Panc1 (cell line): ENCODE measurements around the gene BEGAIN. TPM values are rescaled to one million over a fixed set of nuclear protein-coding genes. Genes with fewer than 3 reads are reported as not detected.
A peak's percentile ranks its signal among the peaks of the same experiment; 100 is the strongest.

Source experiments
- ATAC-seq: fragments of 200-7000 bp; cut with Tn5 transposase; 2 replicates; pipeline ENCODE4 v1.9.1; 2020; ENCODE audit warnings: mild to moderate bottlenecking, moderate library complexity
- BruUV-seq: library from RNA; stranded (reverse); fragments of 400-500 nt; replicated peaks from 2 replicates; lab custom pipeline; 2021; lab: Mats Ljungman, UMichigan
- CTCF ChIA-PET: fragments of 300-600 bp; sonication (Branson Sonifier 250); formaldehyde crosslinking; loops from one replicate; lab custom pipeline; 2022; ENCODE audit warnings: antibody characterized with exemption; lab: Charles Lee
- POLR2A ChIA-PET: fragments of 300-600 bp; sonication (Branson Sonifier 250); formaldehyde crosslinking; loops from one replicate; lab custom pipeline; 2022; ENCODE audit warnings: antibody characterized with exemption; lab: Charles Lee
- DNase-seq: peaks from one replicate; pipeline ENCODE4 v3.0.0-alpha.2; 2010; ENCODE audit warnings: low read depth, low spot score
- H3K27ac ChIP-seq: 2 replicates; pipeline ENCODE4 v1.5.1; 2011; ENCODE audit warnings: mild to moderate bottlenecking, low read length, inconsistent platforms
- H3K27me3 ChIP-seq: fragments of 200-500 bp; sonication (Bioruptor generic); 2 replicates; pipeline ENCODE4 v1.6.0; 2014; ENCODE audit warnings: low read length, inconsistent platforms; ENCODE audit not compliant: control insufficient read depth, insufficient read depth
- H3K36me3 ChIP-seq: fragments of 200-500 bp; sonication (Bioruptor generic); 2 replicates; pipeline ENCODE4 v1.5.1; 2014; ENCODE audit warnings: inconsistent platforms, mild to moderate bottlenecking, low read length, moderate library complexity; ENCODE audit not compliant: control insufficient read depth, insufficient read depth
- H3K4me1 ChIP-seq: 2 replicates; pipeline ENCODE4 v1.5.1; 2011; ENCODE audit warnings: inconsistent platforms, mild to moderate bottlenecking, low read length, moderate library complexity; ENCODE audit not compliant: control insufficient read depth, insufficient read depth
- H3K4me3 ChIP-seq, 2 experiments: 2 replicates each; pipeline ENCODE4 v1.5.1; 2011 to 2012; ENCODE audit warnings: low read depth in 2 of 2, low read length in 2 of 2, mild to moderate bottlenecking in 2 of 2, inconsistent platforms in 1 of 2, moderate library complexity in 1 of 2
- H3K9me3 ChIP-seq: fragments of 200-500 bp; sonication (Bioruptor generic); 2 replicates; pipeline ENCODE4 v1.5.1; 2014; ENCODE audit warnings: low read depth, mild to moderate bottlenecking, inconsistent platforms, low read length, moderate library complexity; ENCODE audit not compliant: control insufficient read depth, insufficient read depth
- POLR2AphosphoS5 ChIP-seq: IDR thresholded peaks from 2 replicates; pipeline ENCODE4 v1.6.1; 2012; ENCODE audit warnings: mild to moderate bottlenecking, low read depth, low read length, moderate library complexity
- SIN3A ChIP-seq: IDR thresholded peaks from 2 replicates; pipeline ENCODE4 v1.6.1; 2012; ENCODE audit warnings: low read depth, mild to moderate bottlenecking, low read length, moderate library complexity, borderline replicate concordance; ENCODE audit not compliant: insufficient read depth
- TCF7L2 ChIP-seq: IDR thresholded peaks from 2 replicates; pipeline ENCODE4 v1.6.1; 2011; ENCODE audit warnings: mild to moderate bottlenecking, low read depth, low read length, inconsistent platforms
- in situ Hi-C: cut with HindIII; loops from 2 replicates; pipeline ENCODE4 v1.10.0; 2016; ENCODE audit warnings: low sequenced_read_pairs, low pct_unique_long_range_greater_than_20kb
- intact Hi-C: fragments of 100-400 bp; cut with micrococcal nuclease; formaldehyde crosslinking; loops from one replicate; pipeline ENCODE4 v1.10.0; 2022; ENCODE audit not compliant: unreplicated experiment
- total RNA-seq: library from RNA; stranded (reverse); gene quantifications from one replicate; pipeline ENCODE4 v1.2.1, GENCODE V29; 2021; ENCODE audit not compliant: unreplicated experiment
- TF ChIP-seq, protein P1 (sequence below), 2 experiments: IDR thresholded peaks; 2 replicates each; pipeline ENCODE4 v1.6.1; 2011 to 2012; ENCODE audit warnings: low read depth in 2 of 2, control low read depth in 1 of 2, low read length in 1 of 2, mild to moderate bottlenecking in 1 of 2, moderate library complexity in 1 of 2; ENCODE audit not compliant: insufficient read depth in 1 of 2
- TF ChIP-seq, protein P2 (sequence below): fragments of 450-650 bp; IDR thresholded peaks from 2 replicates; pipeline ENCODE4 v1.5.1; 2017; ENCODE audit warnings: mild to moderate bottlenecking

The BEGAIN gene
- total RNA-seq, 1 experiment from 2014 or later = 26.5 TPM

DNA sequence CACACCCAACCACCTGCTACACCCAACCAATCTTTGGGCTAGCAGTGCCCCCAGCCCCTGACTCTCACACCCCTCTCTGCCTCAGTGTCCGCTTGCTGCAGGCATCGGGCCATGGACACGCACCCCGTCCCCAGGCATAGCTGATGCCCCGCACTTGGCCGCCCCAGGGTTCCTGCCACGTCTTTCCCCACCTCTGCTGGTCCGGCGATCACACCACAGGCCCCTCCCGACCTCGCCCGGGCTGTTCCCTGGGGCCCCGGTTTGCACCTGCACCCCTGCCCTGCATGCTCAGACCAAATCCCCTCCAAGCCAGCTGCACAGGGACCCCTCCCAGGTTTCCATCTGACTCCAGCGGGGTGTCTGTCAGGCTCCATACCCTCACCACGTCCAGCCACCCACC is 38.3 kb downstream of the BEGAIN start:
- TF ChIP-seq SIN3A (no peak), TCF7L2 (no peak), POLR2AphosphoS5 (no peak)
- TF ChIP-seq, protein P1, sequence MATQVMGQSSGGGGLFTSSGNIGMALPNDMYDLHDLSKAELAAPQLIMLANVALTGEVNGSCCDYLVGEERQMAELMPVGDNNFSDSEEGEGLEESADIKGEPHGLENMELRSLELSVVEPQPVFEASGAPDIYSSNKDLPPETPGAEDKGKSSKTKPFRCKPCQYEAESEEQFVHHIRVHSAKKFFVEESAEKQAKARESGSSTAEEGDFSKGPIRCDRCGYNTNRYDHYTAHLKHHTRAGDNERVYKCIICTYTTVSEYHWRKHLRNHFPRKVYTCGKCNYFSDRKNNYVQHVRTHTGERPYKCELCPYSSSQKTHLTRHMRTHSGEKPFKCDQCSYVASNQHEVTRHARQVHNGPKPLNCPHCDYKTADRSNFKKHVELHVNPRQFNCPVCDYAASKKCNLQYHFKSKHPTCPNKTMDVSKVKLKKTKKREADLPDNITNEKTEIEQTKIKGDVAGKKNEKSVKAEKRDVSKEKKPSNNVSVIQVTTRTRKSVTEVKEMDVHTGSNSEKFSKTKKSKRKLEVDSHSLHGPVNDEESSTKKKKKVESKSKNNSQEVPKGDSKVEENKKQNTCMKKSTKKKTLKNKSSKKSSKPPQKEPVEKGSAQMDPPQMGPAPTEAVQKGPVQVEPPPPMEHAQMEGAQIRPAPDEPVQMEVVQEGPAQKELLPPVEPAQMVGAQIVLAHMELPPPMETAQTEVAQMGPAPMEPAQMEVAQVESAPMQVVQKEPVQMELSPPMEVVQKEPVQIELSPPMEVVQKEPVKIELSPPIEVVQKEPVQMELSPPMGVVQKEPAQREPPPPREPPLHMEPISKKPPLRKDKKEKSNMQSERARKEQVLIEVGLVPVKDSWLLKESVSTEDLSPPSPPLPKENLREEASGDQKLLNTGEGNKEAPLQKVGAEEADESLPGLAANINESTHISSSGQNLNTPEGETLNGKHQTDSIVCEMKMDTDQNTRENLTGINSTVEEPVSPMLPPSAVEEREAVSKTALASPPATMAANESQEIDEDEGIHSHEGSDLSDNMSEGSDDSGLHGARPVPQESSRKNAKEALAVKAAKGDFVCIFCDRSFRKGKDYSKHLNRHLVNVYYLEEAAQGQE (IDR thresholded peaks at IDR 0.05; ENCODE audit: insufficient read depth in 1 of 2, low read depth in 2 of 2, low read length in 1 of 2) = no peak
- TF ChIP-seq, protein P2, sequence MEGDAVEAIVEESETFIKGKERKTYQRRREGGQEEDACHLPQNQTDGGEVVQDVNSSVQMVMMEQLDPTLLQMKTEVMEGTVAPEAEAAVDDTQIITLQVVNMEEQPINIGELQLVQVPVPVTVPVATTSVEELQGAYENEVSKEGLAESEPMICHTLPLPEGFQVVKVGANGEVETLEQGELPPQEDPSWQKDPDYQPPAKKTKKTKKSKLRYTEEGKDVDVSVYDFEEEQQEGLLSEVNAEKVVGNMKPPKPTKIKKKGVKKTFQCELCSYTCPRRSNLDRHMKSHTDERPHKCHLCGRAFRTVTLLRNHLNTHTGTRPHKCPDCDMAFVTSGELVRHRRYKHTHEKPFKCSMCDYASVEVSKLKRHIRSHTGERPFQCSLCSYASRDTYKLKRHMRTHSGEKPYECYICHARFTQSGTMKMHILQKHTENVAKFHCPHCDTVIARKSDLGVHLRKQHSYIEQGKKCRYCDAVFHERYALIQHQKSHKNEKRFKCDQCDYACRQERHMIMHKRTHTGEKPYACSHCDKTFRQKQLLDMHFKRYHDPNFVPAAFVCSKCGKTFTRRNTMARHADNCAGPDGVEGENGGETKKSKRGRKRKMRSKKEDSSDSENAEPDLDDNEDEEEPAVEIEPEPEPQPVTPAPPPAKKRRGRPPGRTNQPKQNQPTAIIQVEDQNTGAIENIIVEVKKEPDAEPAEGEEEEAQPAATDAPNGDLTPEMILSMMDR = no peak
- in situ Hi-C loops = no loop called here
- ATAC-seq (no peak), DNase-seq (no peak)
- Histone ChIP-seq H3K27ac (no peak overlapping the region; the same call in 1 of the 2 replicates), H3K36me3 (no peaks in the 10 kb centered on the region), H3K9me3 (no peaks in the 10 kb centered on the region), H3K27me3 (no peaks in the 10 kb centered on the region), H3K4me1 (peaks cover 48% of the 10 kb centered on the region), H3K4me3 (no peak overlapping the region)
- ChIA-PET POLR2A (no interaction called here), CTCF (no interaction called here)
- no TSS peak for BruUV-seq
- intact Hi-C loops = loop anchor here (10.0 kb wide), 1 partner anchor 164 kb away; no protein-coding TSS in a partner anchor

DNA sequence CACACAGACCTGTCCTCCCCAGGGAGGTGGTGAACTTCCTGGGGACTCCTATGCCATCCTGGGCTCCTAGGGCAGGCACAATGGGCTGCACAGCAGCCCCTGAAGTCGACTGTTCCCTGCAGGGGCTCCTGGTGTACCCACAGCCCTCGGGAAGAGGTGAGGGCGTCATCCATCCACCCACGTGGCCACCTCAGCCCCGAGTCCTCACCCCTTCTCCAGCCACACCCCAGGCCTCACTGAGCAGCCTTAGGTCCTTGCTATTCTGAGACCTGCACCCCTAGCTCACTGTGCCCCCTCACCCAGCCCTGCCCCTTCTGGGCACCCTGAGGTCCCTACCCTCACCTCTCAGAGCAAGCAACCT is 38.9 kb downstream of the BEGAIN start:
- Histone ChIP-seq H3K27ac (peak overlapping the region; percentile 59; the same call in 1 of the 2 replicates), H3K27me3 (no peaks in the 10 kb centered on the region), H3K4me3 (no peak overlapping the region), H3K4me1 (peaks cover 47% of the 10 kb centered on the region), H3K36me3 (no peaks in the 10 kb centered on the region), H3K9me3 (no peaks in the 10 kb centered on the region)
- intact Hi-C loops (loop anchor here (10.0 kb wide), 1 partner anchor 163 kb away; no protein-coding TSS in a partner anchor), in situ Hi-C loops (no loop called here)
- ChIA-PET POLR2A (no interaction called here), CTCF (no interaction called here)
- no TSS peak for BruUV-seq
- DNase-seq (no peak), ATAC-seq (peak; percentile 9)
- TF ChIP-seq, protein P2 = no peak
- no peak for TF ChIP-seq SIN3A
- TF ChIP-seq POLR2AphosphoS5 = no peak
- no peak for TF ChIP-seq TCF7L2
- TF ChIP-seq, protein P1 (IDR thresholded peaks at IDR 0.05; ENCODE audit: insufficient read depth in 1 of 2, low read depth in 2 of 2, low read length in 1 of 2) = no peak
